ENCODE measurements around the gene FLNC. TPM values are rescaled to one million over a fixed set of nuclear protein-coding genes. Genes with fewer than 3 reads are reported as not detected.

Gene FLNC
- total and polyA plus RNA-seq, 3 donors from 2014 or later, result 8.8 to 21.4 (median 14.4) TPM

DNA sequence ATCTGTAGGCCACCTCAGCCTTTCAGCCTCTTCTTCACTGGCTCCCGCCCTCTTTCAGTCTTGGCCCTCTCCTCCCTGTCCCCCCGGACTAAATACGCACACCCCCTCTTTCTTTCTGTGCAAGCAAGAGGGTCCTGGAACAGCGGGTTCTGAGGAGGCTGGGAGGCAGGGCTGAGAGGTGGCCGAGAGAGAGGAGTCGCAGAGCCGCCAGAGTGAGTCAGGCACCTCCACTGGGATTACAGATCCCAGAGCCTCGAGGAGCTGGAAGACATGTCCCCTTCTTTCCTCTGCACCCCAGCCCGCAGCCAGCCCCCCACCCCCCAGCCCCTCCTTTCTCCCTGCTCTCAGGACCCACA lies 38.3 kb upstream of the FLNC start:
- intact Hi-C loops (cut with DNase I; ENCODE audit: low total_unique reads), result no loop called here
- 6 to 18% methylated on average over 9 of the region's 9 CpGs for WGBS, 2 donors
- no peak overlapping the region for H3K27ac ChIP-seq

DNA sequence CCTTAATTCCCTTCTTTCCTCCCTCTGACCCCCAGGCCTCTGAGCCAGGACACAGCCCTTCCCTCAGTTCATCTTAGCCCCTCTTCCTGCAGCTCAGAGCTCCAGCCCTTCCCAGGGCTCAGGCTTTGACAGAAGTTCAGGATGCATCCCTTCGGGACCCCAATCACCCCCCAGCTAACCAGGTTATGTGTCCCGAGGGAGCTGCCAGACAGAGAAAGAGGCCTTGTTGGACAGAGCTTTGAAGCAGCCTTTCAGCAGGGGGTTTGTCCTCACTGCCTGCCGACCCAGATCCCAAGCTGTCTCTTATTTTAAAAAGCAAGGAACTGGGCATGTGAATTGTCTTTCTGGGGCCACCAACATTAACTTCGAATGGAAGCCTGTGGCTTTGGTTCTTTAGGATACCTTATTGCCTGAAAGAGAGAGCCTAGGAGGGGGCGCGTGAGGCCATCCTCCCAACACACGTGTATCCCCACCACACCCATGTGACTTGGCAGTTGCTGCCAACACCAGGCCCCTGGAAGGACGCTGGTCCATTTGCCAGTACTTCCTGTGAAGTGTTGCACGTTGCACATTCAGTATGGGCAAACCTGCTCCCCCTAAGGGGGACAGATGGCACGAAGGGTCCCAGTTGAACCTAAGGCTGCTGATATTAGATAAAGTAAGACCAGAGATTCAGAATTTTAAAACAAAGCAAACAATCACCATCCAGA lies 37.6 kb upstream of the FLNC start:
- Histone ChIP-seq H3K4me3 (no peak overlapping the region), H3K27me3 (no peaks in the 10 kb centered on the region), H3K9me3 (no peaks in the 10 kb centered on the region), H3K36me3 (ENCODE audit: low read depth, missing control alignments) (no peaks in the 10 kb centered on the region), H3K27ac (no peak overlapping the region), H3K4me1 (peaks cover 7% of the 10 kb centered on the region)
- no peak for DNase-seq
- 49 to 64% methylated on average over 10 of the region's 10 CpGs for WGBS, 2 donors
- TF ChIP-seq POLR2A (IDR thresholded peaks at IDR 0.05), result no peak
- TF ChIP-seq, protein P1, sequence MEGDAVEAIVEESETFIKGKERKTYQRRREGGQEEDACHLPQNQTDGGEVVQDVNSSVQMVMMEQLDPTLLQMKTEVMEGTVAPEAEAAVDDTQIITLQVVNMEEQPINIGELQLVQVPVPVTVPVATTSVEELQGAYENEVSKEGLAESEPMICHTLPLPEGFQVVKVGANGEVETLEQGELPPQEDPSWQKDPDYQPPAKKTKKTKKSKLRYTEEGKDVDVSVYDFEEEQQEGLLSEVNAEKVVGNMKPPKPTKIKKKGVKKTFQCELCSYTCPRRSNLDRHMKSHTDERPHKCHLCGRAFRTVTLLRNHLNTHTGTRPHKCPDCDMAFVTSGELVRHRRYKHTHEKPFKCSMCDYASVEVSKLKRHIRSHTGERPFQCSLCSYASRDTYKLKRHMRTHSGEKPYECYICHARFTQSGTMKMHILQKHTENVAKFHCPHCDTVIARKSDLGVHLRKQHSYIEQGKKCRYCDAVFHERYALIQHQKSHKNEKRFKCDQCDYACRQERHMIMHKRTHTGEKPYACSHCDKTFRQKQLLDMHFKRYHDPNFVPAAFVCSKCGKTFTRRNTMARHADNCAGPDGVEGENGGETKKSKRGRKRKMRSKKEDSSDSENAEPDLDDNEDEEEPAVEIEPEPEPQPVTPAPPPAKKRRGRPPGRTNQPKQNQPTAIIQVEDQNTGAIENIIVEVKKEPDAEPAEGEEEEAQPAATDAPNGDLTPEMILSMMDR (IDR thresholded peaks at IDR 0.05), result no peak
- intact Hi-C loops (cut with DNase I; ENCODE audit: low total_unique reads), result no loop called here

More for the DNA sequence above, 38.3 kb upstream of the FLNC start:
- no peaks in the 10 kb centered on the region for H3K27me3 ChIP-seq
- H3K4me3 ChIP-seq, result peak overlapping the region; percentile 66 to 73
- H3K36me3 ChIP-seq (ENCODE audit: low read depth, missing control alignments), result no peaks in the 10 kb centered on the region
- no peak for TF ChIP-seq POLR2A (IDR thresholded peaks at IDR 0.05)
- TF ChIP-seq, protein P1 (IDR thresholded peaks at IDR 0.05), result no peak
- no peaks in the 10 kb centered on the region for H3K9me3 ChIP-seq
- H3K4me1 ChIP-seq, result peaks cover 7% of the 10 kb centered on the region
- DNase-seq, result no peak

DNA sequence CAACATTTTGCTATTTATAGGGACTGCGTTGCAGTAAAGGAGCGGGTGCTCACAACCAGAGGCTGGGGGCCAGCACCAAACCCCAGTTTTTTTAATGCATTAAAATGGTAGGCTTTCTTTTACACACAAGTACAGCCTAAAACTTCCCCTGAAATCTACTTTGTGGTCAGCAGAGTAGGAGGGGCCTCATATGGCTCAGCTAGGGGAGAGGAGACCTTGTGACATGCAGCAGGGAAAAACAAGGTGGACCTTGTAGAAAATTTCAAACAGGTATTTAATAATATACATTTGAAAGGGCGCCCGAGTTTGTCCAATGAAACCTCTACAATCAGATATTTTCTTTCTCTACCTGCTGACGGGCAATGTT lies 37.0 kb upstream of the FLNC start:
- no peak overlapping the region for H3K27ac ChIP-seq
- WGBS, 2 donors, result 95% methylated on average over 5 of the region's 5 CpGs
- intact Hi-C loops (cut with DNase I; ENCODE audit: low total_unique reads), result no loop called here

DNA sequence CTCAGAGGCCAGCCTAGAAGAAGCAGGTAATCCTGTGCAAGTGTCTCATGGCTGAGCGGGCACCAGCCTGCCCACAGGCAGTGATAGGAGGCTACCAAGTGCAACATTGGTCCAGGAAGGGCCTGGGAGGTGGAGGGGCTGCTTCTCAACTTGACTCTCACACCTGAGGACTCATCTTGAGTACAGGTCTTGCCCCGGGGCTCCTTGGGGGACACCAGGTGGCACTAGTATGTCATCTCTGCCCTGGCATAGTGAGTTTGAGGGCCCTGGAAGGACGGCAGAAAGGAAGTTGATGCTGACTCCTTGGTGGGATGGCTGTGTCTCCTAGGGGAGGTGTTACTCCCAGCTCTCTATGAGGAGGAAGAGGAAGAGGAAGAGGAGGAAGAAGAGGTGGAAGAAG lies 36.2 kb upstream of the FLNC start:
- DNase-seq, result no peak

More for the DNA sequence above, 37.0 kb upstream of the FLNC start:
- H3K27me3 ChIP-seq, result no peaks in the 10 kb centered on the region
- H3K36me3 ChIP-seq (ENCODE audit: low read depth, missing control alignments), result no peaks in the 10 kb centered on the region
- TF ChIP-seq, protein P1 (IDR thresholded peaks at IDR 0.05), result no peak
- TF ChIP-seq POLR2A (IDR thresholded peaks at IDR 0.05), result no peak
- peaks cover 7% of the 10 kb centered on the region for H3K4me1 ChIP-seq
- no peak for DNase-seq
- H3K9me3 ChIP-seq, result no peaks in the 10 kb centered on the region
- no peak overlapping the region for H3K4me3 ChIP-seq

More for the DNA sequence above, 36.2 kb upstream of the FLNC start:
- H3K9me3 ChIP-seq, result no peaks in the 10 kb centered on the region
- intact Hi-C loops (cut with DNase I; ENCODE audit: low total_unique reads), result no loop called here
- no peaks in the 10 kb centered on the region for H3K27me3 ChIP-seq
- 88 to 90% methylated on average over 3 of the region's 3 CpGs for WGBS, 2 donors
- H3K4me3 ChIP-seq, result no peak overlapping the region
- no peak overlapping the region for H3K27ac ChIP-seq
- H3K4me1 ChIP-seq, result peaks cover 7% of the 10 kb centered on the region
- H3K36me3 ChIP-seq (ENCODE audit: low read depth, missing control alignments), result no peaks in the 10 kb centered on the region
- TF ChIP-seq, protein P1 (IDR thresholded peaks at IDR 0.05), result no peak
- no peak for TF ChIP-seq POLR2A (IDR thresholded peaks at IDR 0.05)

Measured in testis (tissue), 3 donors.